Hepatocyte (in vitro differentiated cells): ENCODE measurements around the gene MAPK6.

Experiments used
- EZH2 ChIP-seq: fragments of 200-600 bp; sonication (generic); IDR thresholded peaks from 2 replicates; pipeline ENCODE4 v1.6.1; 2016; ENCODE audit warnings: antibody characterized with exemption, mild to moderate bottlenecking, borderline replicate concordance
- EZH2phosphoT487 ChIP-seq: fragments of 200-600 bp; sonication (generic); IDR thresholded peaks from one replicate; pipeline ENCODE4 v1.6.1; 2018; ENCODE audit warnings: antibody characterized with exemption, mild to moderate bottlenecking, low read depth, moderate library complexity; ENCODE audit not compliant: unreplicated experiment, severe bottlenecking
- TF ChIP-seq, protein P1 (sequence below): fragments of 200-600 bp; sonication (generic); IDR thresholded peaks from 2 replicates; pipeline ENCODE4 v1.5.1; 2016; ENCODE audit warnings: antibody characterized with exemption, mild to moderate bottlenecking; ENCODE audit not compliant: poor library complexity

DNA sequence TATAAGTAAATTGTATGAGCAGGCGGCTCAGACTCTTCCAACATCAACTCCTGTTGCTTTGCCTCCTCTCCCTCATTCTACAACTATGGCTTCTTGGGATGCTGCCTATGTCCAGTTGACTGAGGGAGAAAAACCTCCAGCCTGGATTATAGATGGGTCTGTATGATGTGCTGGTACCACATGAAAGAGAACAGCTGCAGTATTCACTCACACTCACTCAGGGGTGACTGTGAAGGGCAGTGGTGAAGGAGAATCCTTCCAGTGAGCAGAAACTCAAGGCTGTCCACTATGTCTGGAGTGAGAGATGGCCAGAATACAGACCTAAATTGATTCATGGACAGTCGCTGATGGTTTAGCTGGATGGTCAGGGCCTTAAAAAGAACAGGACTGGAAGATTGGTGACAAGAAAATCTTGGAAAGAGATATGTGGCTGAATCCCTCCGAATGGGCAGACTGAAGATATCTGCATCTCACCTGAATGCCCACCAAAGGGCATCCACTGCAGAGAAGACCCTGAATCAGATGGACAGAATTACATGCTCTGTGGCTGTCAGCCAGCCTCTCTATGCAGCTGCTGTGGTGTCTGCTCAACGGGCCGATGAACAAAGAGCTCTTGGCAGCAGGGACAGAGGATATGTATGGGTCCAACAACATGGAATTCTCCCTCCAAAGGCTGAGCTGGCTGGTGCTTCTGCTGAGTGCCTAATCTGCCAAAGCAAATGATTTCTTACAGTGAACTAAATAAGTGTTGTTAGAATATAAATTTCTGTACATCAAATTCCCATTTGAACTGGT, 95.4 kb downstream of the MAPK6 start:
- TF ChIP-seq EZH2 (no peak), EZH2phosphoT487 (no peak)
- TF ChIP-seq, protein P1, sequence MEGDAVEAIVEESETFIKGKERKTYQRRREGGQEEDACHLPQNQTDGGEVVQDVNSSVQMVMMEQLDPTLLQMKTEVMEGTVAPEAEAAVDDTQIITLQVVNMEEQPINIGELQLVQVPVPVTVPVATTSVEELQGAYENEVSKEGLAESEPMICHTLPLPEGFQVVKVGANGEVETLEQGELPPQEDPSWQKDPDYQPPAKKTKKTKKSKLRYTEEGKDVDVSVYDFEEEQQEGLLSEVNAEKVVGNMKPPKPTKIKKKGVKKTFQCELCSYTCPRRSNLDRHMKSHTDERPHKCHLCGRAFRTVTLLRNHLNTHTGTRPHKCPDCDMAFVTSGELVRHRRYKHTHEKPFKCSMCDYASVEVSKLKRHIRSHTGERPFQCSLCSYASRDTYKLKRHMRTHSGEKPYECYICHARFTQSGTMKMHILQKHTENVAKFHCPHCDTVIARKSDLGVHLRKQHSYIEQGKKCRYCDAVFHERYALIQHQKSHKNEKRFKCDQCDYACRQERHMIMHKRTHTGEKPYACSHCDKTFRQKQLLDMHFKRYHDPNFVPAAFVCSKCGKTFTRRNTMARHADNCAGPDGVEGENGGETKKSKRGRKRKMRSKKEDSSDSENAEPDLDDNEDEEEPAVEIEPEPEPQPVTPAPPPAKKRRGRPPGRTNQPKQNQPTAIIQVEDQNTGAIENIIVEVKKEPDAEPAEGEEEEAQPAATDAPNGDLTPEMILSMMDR, result no peak
